Ishikawa (cell line): Measurements from ENCODE around the gene CLASP1.

Experiments used
- CEBPB ChIP-seq: IDR thresholded peaks from 2 replicates; pipeline ENCODE4 v1.6.1; 2012
- CREB1 ChIP-seq: IDR thresholded peaks from 2 replicates; pipeline ENCODE4 v1.6.1; 2012; ENCODE audit warnings: low read depth
- EGR1 ChIP-seq: IDR thresholded peaks from 2 replicates; pipeline ENCODE4 v1.6.1; 2012
- EP300 ChIP-seq: IDR thresholded peaks from 2 replicates; pipeline ENCODE4 v1.6.1; 2012; ENCODE audit warnings: borderline replicate concordance
- FOXM1 ChIP-seq: IDR thresholded peaks from 2 replicates; pipeline ENCODE4 v1.6.1; 2012; ENCODE audit warnings: low read depth, borderline replicate concordance
- MAX ChIP-seq: IDR thresholded peaks from 2 replicates; pipeline ENCODE4 v1.6.1; 2012
- NFIC ChIP-seq: IDR thresholded peaks from 2 replicates; pipeline ENCODE4 v1.6.1; 2012
- RAD21 ChIP-seq: IDR thresholded peaks from 2 replicates; pipeline ENCODE4 v1.6.1; 2012; ENCODE audit warnings: low read depth
- REST ChIP-seq: IDR thresholded peaks from 2 replicates; pipeline ENCODE4 v1.6.1; 2012; ENCODE audit warnings: low read depth, mild to moderate bottlenecking
- TAF1 ChIP-seq: IDR thresholded peaks from 2 replicates; pipeline ENCODE4 v1.6.1; 2012; ENCODE audit warnings: low read depth, mild to moderate bottlenecking
- TCF12 ChIP-seq: IDR thresholded peaks from 2 replicates; pipeline ENCODE4 v1.6.1; 2012; ENCODE audit warnings: low read depth
- TEAD4 ChIP-seq: IDR thresholded peaks from 2 replicates; pipeline ENCODE4 v1.6.1; 2012
- USF1 ChIP-seq: IDR thresholded peaks from 2 replicates; pipeline ENCODE4 v1.6.1; 2012
- YY1 ChIP-seq: IDR thresholded peaks from 2 replicates; pipeline ENCODE4 v1.6.1; 2012; ENCODE audit warnings: low read depth
- ZBTB7A ChIP-seq: IDR thresholded peaks from 2 replicates; pipeline ENCODE4 v1.6.1; 2012; ENCODE audit warnings: low read depth

The CLASP1 gene

GRCh38 chr2:121598087-121598486 lies 51.2 kb downstream of the CLASP1 start:
- TF ChIP-seq MAX, result no peak
- TF ChIP-seq EP300, result no peak
- TF ChIP-seq TEAD4, result no peak
- no peak for TF ChIP-seq TAF1
- TF ChIP-seq EGR1, result no peak
- TF ChIP-seq CREB1, result no peak
- no peak for TF ChIP-seq TCF12
- no peak for TF ChIP-seq FOXM1
- no peak for TF ChIP-seq NFIC
- TF ChIP-seq RAD21, result no peak
- TF ChIP-seq USF1, result no peak
- no peak for TF ChIP-seq CEBPB
- TF ChIP-seq YY1, result no peak
- no peak for TF ChIP-seq ZBTB7A

- TF ChIP-seq RAD21 (peak; percentile 56), CEBPB (peak; percentile 77), USF1 (peak; percentile 67), MAX (peak; percentile 37; the same call in 1 of the 2 replicates), NFIC (no peak)
These were observed 52.8 kb downstream of the CLASP1 start for GRCh38 chr2:121596221-121597080.

- no peak for TF ChIP-seq RAD21
- no peak for TF ChIP-seq REST
- no peak for TF ChIP-seq TAF1
- no peak for TF ChIP-seq CREB1
- TF ChIP-seq TEAD4, result no peak
- TF ChIP-seq CEBPB, result no peak
- TF ChIP-seq EP300, result no peak
- no peak for TF ChIP-seq YY1
- no peak for TF ChIP-seq EGR1
- no peak for TF ChIP-seq FOXM1
- no peak for TF ChIP-seq NFIC
- TF ChIP-seq USF1, result no peak
- TF ChIP-seq MAX, result no peak
- no peak for TF ChIP-seq TCF12
- no peak for TF ChIP-seq ZBTB7A
These were observed 54.0 kb downstream of the CLASP1 start for GRCh38 chr2:121595012-121595891.

GRCh38 chr2:121591199-121591598 lies 58.1 kb downstream of the CLASP1 start:
- TF ChIP-seq TAF1 (no peak), RAD21 (no peak), CREB1 (no peak), CEBPB (no peak), TEAD4 (no peak)

GRCh38 chr2:121588357-121588756 lies 60.9 kb downstream of the CLASP1 start:
- TF ChIP-seq CEBPB (no peak), FOXM1 (no peak), REST (no peak), TAF1 (no peak), ZBTB7A (no peak), EGR1 (no peak), CREB1 (no peak), NFIC (no peak), TCF12 (no peak), MAX (no peak), YY1 (no peak), EP300 (no peak), TEAD4 (no peak), USF1 (no peak), RAD21 (no peak)
